DMS79 treated with DMSO at 0.1 percent for 48 hours (cell line): ENCODE data around the gene LDLRAD4.

Experiments used
- DNase-seq: peaks from one replicate; lab custom pipeline; 2025; lab: John Stamatoyannopoulos, UW

LDLRAD4 gene

DNA sequence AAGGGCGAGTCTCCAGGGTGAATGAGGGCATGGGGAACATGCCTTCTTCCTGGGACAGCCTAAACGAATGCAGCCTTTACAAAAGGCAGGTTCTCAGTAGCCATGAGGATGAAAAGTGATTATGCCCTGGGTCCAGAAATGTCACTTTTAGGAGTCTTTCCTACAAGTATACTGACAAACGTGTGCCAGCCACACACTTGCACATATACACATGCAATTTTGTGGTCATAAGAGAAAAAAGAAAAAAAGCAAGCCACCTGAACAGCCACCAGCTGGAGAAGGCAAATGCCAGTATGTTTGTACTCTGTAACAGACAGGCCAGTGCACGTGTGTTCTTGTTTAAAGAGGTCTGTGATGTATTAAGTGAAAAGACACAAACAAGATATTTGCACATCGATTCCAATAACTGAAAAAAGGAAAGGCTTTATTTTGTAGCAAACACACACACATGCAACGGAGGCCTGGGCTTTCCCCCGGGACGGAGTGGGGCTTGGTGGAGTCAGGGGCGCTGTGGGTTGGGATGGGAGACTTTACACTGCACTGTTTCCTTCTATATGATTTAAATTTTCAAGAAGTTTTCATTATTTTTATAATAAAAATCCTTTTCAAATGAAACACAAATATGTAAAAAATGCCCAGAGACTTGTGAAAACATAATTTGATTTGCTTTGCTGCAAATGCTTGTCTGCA, 399.4 kb downstream of the LDLRAD4 start:
- no peak for DNase-seq

DNA sequence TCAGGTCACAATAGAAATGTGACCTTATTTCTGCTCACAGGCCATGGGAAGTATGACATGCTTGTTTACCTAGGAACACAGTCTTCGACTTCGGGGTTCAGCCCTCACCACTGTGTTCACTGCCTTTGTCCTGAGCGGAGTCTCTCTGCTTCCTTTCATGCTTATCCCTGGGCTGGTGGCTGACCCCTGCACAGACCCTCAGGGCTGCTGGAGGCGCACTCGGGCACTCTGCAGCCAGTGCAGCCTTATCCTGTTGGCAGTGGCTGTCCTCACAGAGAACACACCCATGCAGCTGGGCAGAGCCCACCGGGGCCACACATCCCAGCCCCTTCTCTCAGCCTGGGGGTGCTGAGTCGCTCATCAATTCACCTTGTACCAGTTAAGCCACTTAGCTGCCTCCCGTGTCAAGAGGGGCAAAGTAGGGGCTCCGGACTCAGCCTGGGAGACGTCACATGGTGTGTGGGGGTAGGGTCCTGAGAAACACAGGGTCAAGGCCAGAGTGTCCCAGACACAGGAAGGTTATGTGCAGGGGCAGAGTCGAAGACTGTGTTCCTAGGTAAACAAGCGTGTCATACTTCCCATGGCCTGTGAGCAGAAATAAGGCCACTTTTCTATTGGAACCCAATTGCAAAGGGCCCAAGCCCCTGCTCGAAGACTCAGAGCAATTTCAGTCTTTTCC, 400.3 kb downstream of the LDLRAD4 start:
- no peak for DNase-seq

DNA sequence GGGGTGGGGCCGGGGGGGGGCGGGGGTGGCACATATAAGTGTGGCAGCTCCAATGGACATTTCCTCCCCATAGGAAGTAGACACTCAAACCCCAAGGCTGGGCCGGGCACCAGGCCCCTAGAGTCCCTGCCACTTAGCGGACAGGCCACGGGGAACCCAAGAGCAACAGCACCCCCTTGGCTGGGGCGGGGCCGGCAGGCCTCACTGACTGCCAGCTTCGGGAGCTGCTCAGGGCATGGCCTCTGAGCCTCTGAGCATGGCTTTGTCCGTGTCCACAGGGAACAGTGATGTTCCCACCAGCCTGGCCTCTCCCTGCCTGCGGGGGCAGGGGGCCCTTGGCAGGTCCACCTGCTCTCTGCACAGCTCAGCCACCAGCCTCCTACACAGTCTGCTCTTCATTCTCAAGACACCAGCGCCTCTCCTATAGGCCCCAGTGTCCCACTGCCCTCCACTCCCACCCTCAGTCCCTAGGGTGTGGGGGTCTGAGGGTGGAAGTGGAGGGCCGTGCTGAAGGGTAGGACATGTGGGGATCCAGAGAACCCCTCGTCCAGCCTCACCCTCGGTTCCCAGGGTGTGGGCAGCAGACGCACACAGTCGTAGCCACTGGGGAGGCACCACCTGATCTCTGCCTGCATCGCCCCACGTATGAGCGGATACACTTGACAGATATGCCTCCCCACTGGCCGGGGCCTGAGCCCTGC, 401.1 kb downstream of the LDLRAD4 start:
- DNase-seq = no peak

DNA sequence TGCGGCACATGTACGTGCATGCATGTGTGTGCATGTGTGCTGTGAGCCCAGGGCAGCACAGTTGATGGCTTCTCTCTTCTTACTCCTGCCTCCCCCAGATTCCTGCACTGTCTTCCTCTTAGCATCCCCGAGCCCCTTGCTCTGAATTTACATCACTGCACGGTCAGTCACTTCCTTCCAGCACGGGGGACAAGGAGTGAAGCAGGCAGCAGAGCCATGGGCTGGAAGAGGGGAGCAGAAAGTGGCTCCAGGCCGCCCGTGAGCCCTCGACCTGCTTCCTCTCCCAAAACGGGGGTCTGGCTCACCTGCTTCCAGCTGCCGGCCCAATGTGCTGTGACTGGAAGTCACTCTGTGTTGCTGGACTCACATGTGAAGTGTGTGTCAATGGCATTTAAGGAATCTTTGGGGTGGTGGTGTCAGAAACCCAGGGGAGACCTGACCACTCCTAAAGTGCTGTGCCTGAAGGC, 401.7 kb downstream of the LDLRAD4 start:
- DNase-seq = no peak

GRCh38 chr18:13620818-13621445, 402.4 kb downstream of the LDLRAD4 start:
- DNase-seq = no peak

DNA sequence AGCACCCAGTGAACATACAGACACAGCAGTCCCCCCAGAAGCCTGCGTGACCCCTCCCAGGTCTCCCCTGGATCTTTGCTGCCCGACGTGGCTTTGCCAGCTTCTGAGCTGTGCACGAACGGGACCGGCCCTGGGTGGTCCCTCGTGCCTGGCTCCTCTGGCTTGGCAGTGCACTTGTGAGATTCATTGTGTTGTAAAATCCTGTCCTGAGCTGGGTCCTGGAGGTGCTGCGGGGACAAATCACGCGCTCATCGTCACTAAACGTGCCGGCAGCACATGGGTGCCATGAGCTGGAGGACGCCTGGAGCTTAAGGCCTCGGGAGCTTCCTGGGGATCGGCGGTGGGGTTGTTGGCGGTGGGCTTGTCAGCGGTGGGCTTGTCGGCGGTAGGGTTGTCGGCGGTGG, 402.9 kb downstream of the LDLRAD4 start:
- no peak for DNase-seq

GRCh38 chr18:13621886-13622619, 403.5 kb downstream of the LDLRAD4 start:
- DNase-seq = peak; percentile 58

DNA sequence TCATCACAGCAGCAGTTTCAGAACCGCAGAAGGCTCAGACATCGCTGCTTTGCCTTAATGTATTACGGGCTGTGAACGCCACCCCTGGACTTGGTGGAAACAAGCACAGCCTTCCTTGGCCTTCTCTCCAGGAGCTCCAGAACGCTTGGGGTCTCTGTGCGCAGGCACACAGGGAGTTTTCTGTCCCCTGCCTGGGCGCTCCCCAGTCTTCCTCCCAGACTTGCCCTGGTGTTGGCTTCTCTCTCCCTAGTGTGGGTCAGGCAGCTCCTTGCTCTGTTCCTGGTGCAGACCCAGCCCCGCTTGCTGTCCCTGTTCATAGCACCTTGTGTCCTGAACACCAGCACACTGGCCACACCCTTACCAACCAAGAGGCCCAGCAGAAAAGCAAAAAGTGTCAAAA, 404.2 kb downstream of the LDLRAD4 start:
- no peak for DNase-seq

DNA sequence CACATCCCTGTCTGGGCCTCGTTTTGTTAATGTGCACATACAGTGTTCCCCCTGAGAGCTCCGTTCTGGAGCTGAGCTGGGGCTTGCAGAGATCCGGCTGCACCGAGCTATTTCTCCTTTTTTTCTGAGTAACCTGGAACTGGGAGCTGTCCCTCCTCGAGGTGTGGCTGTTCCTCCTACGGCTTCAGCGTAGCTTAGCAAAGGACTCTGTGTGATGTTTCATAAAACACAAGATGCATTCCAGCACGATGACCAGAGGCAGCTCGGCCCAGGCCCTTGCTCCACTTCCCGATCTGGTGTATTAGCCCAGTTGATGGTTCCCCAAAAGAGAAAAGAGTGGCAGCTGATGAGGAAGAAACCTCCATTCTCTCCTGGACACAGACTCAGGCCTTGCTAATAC, 404.8 kb downstream of the LDLRAD4 start:
- DNase-seq = no peak

- no peak for DNase-seq
These were observed 405.3 kb downstream of the LDLRAD4 start for GRCh38 chr18:13623871-13624270.

- DNase-seq = no peak
These were observed 406.1 kb downstream of the LDLRAD4 start for GRCh38 chr18:13624563-13625237.

GRCh38 chr18:13625355-13625754, 406.8 kb downstream of the LDLRAD4 start:
- no peak for DNase-seq

DNA sequence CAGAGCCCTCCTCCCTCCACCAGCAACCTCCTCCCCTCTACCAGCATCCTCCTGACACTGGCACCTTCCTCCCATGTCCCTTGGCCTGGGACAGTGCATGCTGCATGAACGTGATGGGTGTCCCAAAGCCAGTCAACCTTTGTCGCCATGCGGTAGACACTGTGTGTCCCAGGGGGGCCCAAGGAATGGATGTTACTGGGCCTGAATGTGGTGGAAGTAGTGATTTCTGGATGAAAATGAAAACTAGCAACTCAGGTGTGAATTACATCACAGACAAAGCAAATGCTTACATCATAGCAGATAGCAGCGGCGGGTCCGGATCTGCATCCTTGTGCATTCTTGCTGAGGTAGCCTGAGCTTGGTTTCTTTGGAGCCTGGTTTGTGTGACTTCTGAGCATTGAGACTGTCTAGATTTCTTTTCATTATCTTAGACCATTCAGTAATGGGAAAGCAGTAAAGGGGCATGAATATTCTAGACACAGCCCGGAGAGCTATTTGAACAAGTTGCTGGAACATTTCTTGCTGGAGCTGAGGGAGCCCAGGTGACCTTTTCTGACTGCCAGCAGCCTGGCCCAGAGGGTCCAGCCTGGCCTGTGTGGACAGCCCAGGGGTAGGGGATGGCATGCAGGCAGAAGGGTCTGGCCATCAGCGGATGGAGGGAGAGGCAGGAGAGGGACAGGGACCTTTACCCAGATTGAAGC, 407.4 kb downstream of the LDLRAD4 start:
- no peak for DNase-seq

GRCh38 chr18:13626544-13626908, 408.0 kb downstream of the LDLRAD4 start:
- no peak for DNase-seq

GRCh38 chr18:13627639-13628038, 409.1 kb downstream of the LDLRAD4 start:
- no peak for DNase-seq

- DNase-seq = no peak
These were observed 409.7 kb downstream of the LDLRAD4 start for GRCh38 chr18:13628211-13628610.

DNA sequence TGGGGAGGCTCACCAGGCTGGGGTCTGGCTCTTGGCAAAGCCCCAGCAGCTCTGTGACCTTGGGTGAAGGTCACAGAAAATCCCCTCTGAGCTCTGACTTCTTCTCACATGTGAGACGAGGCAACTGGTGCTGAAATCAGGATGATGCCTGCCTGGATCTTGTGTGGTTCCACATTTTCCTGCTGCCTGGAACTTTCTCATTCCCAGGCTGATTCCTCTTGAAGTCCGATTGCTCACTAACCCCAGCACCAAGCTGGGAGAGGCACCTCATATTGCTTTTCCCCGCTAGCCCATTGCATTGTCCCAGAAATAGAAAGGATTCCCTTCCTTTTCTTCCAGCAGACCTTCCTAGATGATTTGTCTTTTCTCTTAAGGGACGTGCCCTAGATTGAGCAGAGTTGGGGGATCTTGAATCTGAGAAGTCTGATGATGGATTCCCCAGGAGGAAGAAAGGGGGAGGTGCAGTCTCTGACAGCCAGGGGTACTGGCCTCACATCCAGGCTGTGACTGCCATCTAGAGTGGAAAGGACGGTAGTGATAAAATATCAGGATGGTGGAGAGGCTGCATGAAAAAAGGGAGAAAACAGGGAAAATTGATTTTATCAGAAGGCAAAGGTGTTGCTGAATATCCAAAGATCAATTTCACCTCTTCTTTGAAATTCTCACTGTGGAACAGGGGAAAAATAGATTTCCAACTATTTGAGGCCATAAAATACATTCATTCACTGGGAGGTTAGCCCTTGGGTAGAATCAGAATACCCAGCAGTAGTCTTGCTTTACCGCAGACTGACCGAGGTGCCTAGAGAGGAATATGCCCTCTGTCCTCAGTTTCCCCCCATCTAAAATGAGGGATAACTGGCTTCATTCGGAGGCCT, 411.5 kb downstream of the LDLRAD4 start:
- peak; percentile 78 for DNase-seq

- DNase-seq = no peak
These were observed 412.2 kb downstream of the LDLRAD4 start for GRCh38 chr18:13630716-13631268.

GRCh38 chr18:13633700-13634099, 415.1 kb downstream of the LDLRAD4 start:
- DNase-seq = no peak
